ENCODE data around the gene UBE2L5.

Gene UBE2L5

DNA sequence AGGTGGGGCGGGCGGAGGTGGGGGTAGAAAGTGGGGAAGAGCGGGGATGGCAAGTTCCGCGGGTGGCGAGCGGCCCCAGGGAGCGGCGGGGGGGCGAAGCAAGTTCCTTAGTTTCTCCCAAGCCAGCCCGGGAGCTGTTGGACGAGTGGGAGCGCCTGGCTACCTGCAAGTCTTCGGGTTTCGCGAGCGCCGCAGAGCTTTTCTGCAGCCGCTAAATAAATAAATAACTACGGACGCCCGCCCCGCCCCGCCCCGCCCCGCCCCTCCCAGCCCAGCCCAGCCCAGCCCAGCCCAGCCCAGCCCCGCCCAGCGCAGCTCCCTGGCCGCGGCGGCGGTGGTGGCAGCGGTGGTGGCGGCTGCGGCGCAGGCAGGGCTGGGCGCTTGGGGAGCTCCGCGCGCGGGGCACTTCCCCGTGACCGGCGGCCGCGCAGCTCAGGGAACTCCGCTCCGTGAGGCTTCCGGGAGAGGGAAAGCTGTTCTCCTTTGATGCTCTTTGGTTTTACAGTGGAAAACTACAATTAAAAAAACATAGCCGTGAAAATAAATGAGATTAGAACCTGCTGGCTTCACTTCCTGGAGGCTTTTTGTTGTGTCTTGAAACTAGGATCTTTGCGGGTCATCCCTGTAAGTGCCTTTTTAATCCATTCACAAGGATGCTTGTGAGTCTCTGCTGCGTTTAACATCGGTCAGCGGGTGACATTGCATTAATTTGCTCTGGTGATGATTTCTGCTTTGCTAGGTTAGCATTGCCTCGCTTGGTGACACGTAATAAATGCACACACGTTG, at the start of gene UBE2L5:
UBE2L5 (plus strand) TSS at position 440 of the 786 bp plus-strand sequence. CDS start 5,498 bp downstream, outside the sequence.
- peak; percentile 74 for DNase-seq

DNA sequence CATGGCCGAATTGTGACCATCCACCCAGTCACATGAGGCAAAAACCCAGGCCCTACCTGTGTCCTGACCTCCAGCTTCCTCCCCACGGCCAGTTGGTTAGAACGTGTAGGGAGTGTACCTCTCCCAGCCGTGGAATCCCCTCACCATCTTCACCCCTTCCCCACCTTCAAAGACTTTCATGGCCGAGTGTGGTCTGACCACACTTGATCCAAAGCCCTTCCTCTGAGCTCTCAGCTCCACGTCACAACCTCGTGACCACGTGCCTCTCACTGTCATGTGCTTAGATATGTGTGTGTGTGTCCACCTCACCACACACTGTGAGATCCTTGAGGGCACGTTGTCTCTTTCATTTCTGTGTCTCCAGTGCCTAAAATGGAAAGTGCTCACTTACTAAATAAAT, 48.6 kb upstream of the UBE2L5 start:
- peak; percentile 33 for DNase-seq

DNA sequence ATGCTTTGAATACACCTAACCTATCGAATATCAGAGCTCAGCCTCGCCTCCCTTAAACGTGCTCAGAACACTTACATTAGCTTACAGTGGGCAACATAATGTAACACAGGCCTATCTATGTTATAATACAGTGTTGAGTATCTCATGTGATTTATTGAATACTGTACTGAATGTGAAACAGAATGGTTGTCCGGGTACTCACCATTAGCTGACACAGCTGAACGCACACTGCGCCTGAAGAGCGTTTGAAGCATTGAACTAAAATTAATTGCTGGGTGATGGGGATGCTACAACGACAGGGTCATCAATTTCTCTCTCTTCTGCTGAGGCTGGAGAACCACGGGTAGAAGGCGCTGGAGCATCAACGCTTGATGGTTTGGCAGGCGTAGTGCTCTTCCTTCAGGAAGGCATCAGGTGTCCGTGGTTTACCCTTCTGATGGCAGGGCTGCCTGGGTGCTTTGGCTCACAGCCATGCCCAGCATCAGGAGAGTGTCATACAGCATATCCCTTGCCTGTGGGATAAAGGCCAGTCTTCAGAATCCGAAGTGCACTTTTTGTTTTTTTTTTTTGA, 46.9 kb upstream of the UBE2L5 start:
- DNase-seq, result no peak

DNA sequence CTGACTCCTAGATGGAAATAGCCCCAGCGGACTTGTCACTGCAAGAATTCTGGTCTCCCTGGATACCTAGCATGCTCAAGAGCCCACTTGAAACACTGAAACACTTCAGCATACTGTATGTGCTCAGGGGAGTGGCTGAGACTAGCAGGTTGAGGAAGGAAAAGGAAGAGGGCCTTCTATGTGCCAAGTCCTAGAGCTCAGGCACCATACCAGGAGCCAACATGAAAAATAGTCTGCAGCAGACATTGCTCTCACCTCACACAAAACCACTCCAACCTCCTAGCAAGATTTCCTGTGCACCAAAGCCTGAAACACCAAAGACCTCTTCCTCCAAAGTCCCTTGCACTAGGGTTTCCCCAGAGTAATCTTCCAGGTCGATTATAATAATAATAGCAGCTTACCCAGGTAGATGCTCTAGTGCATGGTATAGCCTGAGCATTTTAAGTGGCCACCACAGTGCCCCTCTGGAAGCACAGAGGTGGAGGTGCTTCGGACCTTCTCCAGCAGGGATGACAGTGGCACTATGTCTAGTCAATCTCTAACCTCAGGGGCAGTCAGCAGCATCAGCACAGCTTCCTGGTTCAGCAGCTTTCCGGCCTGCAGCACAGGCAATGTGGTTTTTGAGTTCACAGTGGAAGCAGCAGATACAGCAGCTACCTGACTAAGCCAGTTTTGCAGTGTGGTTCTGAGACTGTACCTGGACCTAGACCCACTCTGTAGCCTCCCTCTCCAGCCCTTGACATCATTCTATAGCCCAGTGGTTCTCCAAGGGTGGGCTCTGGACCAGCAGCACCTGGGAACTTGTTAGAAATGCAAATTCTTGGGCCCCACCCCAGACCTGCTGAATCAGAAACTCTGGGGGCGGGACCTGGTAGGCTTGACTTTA, 45.6 kb upstream of the UBE2L5 start:
- peak; percentile 57 for DNase-seq

DNA sequence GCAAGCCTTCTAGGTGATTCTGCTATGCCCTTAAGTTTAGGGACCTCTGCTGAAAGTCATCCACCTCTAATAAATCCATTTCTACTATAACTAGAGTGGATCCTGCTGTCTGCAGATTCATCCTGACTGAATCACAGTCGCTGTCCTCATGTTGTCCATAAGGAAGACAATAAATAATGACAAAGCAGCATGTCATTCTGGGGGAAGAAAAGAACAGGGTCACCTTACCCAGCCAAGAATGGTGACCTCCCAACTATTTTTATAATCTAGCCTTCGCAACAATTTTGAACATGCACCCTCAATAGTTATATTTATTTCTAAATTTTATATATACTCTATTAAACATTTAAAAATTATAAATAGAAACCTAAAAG, 45.0 kb upstream of the UBE2L5 start:
- DNase-seq, result no peak

DNA sequence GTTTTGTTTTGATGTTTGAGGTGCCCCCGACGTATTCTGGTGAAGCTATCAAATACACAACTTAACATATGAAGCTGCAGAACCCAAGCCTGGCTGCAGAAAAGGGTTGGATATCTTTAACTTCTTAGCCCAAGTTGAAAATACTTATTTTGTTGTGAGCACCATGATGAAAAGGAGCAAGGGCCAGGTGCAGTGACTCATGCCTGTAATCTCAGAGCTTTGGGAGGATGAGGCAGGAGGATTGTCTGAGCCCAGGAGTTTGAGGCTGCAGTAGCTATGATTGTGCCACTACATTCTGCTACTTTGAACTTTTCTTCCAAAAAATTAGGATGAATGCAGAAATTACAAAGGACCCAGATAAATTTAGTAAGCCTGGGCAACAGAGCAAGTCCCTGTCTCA, 44.1 kb upstream of the UBE2L5 start:
- no peak for DNase-seq

DNA sequence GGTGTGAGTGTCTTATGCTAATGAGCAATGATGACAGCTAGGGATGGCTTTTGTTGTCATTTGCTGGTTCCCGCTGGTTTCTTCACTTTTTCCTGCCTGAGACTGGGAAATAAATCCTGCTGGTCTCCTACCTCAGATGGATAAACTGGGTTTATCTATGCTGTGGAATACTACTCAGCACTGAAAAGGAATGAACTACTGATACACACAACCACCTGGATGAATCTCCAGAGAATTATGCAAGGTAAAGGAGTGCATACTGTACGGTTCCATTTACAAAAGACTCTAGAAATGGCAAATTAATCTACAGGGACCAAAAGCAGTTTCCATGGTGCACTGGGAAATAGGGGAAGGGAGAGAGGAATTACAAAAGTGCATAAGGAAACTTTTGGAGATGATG, 41.2 kb upstream of the UBE2L5 start:
- DNase-seq, result no peak

- DNase-seq, result no peak
These were observed 39.3 kb upstream of the UBE2L5 start for GRCh38 chr13:30382836-30383525.

DNA sequence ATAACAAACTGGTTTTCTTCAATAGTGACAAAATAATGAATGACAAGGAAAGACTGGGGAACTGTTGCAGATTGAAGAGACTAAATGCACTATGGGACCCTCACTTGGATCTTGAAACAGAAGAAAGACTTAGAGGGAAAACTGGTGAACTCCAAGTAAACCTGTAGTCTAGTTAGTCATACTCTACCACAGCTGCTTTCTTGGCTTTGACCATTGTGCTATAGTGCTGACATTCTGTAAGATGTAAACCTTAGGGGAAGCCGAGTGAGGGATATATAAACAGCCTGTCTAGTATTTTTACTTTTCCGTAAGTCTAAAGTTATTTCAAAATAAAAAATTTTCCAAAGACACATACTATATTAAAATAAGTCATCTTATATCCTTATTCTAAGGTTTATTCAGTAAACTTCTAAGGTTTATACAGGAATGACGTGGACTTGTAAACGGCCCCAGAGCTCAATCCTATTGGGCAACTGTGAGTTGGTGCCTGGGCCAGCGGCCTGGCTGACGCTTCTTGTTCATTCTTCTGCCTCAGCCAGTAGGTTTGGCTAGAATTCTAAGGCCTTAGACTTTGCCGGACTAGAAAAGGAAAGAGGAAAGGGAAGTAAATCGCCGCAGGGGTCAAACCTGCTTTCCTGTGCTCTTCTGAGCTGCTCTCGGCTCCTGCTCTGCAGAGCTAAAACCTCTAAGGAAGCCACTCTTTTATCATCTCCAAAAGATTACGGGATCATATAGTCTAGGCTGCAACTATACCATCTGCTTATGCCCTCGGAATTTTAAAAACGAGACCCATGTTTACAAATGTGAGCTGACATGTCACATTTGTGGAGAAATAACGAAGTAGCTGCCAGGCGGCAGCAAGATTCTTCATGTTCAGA, 33.6 kb upstream of the UBE2L5 start:
- DNase-seq, result no peak

- no peak for DNase-seq
These were observed 30.2 kb upstream of the UBE2L5 start for GRCh38 chr13:30391956-30392680.

- no peak for DNase-seq
These were observed 29.6 kb upstream of the UBE2L5 start for GRCh38 chr13:30392681-30393045.

DNA sequence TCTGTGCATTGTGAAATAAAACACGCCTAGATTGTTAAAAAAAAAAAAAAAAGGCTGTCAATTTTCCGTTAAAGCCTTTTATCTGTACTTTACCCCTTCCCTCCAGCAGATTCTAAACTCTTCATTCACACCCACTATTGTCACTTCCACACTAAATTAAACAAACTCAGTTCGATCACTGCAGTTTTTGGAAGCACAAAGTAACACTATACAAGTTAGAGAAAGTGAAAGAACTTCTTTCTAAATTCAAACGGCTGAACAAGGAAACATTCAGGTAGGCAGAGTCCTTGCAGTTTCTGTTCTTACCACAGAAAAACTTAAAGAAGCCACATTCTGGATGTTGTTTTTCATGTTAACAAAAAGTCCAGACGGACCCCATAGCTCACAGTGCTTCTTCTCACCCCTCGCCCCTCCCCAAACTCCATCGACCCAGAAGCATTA, 27.5 kb upstream of the UBE2L5 start:
- DNase-seq, result no peak

GRCh38 chr13:30395192-30396158, 26.8 kb upstream of the UBE2L5 start:
- peak; percentile 63 for DNase-seq

- no peak for DNase-seq
These were observed 25.7 kb upstream of the UBE2L5 start for GRCh38 chr13:30396434-30397075.

DNA sequence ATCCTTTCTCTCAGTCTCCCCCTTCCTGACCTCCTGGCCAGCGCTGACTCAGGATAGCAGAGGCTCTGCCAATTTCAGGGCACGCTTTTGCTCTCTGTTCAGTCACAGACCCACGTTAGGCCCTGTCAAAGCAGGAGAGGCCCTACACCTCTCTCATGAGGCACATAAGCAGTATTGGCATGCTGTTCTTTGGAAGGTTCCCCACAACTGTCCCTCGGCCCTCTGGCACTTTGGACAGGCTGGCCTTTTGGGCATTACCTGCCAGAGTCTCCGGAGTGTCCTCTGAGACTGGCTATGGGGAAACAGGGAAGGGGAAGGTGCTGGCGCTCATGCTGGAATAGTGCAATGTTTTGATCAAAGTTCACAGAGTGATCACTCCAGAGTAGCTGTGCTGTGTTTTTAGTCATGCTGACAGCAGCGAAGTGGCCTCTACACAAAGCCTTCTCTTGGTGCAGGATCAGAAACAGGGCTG, 23.7 kb upstream of the UBE2L5 start:
- DNase-seq, result no peak

- no peak for DNase-seq
These were observed 21.9 kb upstream of the UBE2L5 start for GRCh38 chr13:30400376-30400775.

DNA sequence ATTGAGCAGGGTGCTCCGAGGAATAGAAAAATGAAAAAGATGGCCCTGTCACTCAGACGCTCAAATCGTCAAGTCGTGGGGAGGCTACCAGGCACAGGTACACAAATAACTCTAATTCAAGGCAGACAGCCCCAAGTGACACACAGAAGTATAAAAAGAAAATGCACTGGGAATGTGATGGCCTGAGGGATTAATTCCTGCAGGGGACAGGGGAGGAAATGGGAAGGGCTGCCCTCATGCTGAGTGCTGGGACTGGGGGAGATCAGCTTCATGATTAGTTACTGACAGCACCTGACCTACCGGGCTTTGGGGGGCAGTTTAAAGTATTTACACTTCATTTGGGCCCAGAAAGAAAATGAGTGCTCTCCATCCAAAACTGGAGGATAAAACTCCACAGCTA, 20.9 kb upstream of the UBE2L5 start:
- no peak for DNase-seq

DNA sequence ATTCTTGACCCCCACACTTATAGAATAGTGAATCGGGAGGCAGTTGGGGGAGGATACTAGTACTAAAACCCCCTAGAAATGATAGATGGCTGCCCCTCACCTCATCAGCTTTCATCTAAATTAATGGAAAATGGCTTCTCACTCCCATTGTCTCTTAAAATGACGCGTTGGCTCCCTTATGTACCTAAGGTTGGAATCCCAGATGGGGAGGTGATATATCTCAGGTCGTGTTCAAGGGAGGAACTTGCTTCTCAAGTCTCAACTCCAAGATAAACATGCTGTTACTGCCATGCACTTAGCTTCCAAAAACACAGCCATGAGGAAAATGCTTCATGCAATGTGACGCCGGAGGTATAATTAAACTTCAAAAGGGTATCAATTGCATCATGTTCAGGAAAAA, 18.8 kb upstream of the UBE2L5 start:
- DNase-seq, result no peak

DNA sequence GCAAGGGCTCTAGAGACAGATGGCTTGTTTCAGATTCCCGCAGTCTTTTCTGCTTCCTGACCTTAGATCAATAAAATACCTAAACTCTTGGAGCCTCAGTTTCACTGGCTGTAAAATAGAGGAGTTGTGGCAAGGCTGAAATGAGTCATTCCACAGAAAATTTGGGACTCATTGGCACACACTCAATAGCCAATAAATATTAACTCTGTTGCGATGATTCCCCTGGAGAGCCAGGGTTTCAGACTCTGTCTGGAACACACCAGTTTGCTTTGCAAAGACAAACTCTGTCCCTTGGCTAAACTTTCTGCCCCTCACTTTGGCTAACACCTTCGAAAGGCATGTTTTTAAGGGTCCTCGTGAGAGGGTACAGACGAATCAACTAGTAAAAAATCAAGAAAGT, 18.1 kb upstream of the UBE2L5 start:
- no peak for DNase-seq

Measured in stimulated activated naive CD4-positive, alpha-beta T cell treated with Interleukin-2 at 50 U/mL for 16 hours (primary cell).